Neural crest cell (in vitro differentiated cells): ENCODE data around the gene ABCA2. TPM values are rescaled to one million over a fixed set of nuclear protein-coding genes. Genes with fewer than 3 reads are reported as not detected.

Experiments
- DNase-seq: peaks from one replicate; pipeline ENCODE4 v3.0.0; 2021; ENCODE audit warnings: low read depth, mixed read lengths, low spot score
- H3K27ac Mint-ChIP-seq: one replicate; pipeline ENCODE4 v1.8.0; 2021; ENCODE audit warnings: mild to moderate bottlenecking, mixed read lengths; ENCODE audit not compliant: unreplicated experiment
- H3K27me3 Mint-ChIP-seq: 2 replicates; pipeline ENCODE4 v1.8.0; 2021; ENCODE audit warnings: low read depth, mild to moderate bottlenecking, mixed read lengths
- H3K36me3 Mint-ChIP-seq: 2 replicates; pipeline ENCODE4 v1.8.0; 2021; ENCODE audit warnings: low read depth, mild to moderate bottlenecking, mixed read lengths
- H3K4me1 Mint-ChIP-seq: 2 replicates; pipeline ENCODE4 v1.8.0; 2021; ENCODE audit warnings: mixed read lengths
- H3K4me3 Mint-ChIP-seq: one replicate; pipeline ENCODE4 v1.8.0; 2021; ENCODE audit warnings: mild to moderate bottlenecking, mixed read lengths
- H3K9me3 Mint-ChIP-seq: 2 replicates; pipeline ENCODE4 v1.8.0; 2021; ENCODE audit warnings: mixed read lengths
- total RNA-seq: library from RNA; stranded (reverse); gene quantifications from 2 replicates; pipeline ENCODE4 v1.2.1, GENCODE V29; 2021
- TF ChIP-seq, protein P1 (sequence below): fragments of 200-600 bp; sonication (generic); conservative IDR thresholded peaks from 2 replicates; pipeline ENCODE4 v1.5.0; 2021; ENCODE audit warnings: antibody characterized with exemption, mild to moderate bottlenecking

Gene ABCA2
- total RNA-seq, 1 donor from 2014 or later: 37.1 TPM

DNA sequence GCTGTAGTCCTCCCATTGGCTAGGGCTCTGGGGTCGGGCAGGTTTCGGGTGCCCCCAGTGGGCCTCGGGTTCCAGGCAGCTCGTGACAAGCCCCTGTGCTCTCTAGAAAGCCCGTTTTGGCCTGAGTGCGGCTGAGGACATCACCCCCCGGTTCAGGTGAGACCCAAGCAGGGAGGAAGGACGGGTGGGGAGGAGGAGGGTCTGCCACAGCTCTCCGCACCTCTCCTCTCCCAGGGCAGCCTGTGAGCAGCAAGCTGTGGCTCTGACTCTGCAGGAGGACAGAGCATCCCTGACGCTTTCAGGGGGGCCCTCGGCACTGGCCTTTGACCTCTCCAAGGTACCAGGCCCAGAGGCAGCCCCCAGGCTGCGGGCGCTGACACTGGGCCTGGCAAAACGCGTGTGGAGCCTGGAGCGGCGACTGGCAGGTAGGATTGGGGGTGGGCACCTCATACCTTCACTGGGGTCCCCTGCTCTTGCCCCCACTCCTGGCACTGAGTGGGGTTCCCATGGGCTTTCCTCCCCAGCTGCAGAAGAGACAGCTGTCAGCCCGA, 35.1 kb downstream of the ABCA2 start:
- peaks cover 7% of the 10 kb centered on the region for H3K4me1 Mint-ChIP-seq
- H3K27me3 Mint-ChIP-seq: peaks cover 9% of the 10 kb centered on the region
- DNase-seq: no peak
- TF ChIP-seq, protein P1, sequence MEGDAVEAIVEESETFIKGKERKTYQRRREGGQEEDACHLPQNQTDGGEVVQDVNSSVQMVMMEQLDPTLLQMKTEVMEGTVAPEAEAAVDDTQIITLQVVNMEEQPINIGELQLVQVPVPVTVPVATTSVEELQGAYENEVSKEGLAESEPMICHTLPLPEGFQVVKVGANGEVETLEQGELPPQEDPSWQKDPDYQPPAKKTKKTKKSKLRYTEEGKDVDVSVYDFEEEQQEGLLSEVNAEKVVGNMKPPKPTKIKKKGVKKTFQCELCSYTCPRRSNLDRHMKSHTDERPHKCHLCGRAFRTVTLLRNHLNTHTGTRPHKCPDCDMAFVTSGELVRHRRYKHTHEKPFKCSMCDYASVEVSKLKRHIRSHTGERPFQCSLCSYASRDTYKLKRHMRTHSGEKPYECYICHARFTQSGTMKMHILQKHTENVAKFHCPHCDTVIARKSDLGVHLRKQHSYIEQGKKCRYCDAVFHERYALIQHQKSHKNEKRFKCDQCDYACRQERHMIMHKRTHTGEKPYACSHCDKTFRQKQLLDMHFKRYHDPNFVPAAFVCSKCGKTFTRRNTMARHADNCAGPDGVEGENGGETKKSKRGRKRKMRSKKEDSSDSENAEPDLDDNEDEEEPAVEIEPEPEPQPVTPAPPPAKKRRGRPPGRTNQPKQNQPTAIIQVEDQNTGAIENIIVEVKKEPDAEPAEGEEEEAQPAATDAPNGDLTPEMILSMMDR: no peak
- no peaks in the 10 kb centered on the region for H3K9me3 Mint-ChIP-seq
- peak overlapping the region; percentile 62 for H3K27ac Mint-ChIP-seq
- peak overlapping the region; percentile 88 for H3K4me3 Mint-ChIP-seq
- H3K36me3 Mint-ChIP-seq: no peaks in the 10 kb centered on the region

DNA sequence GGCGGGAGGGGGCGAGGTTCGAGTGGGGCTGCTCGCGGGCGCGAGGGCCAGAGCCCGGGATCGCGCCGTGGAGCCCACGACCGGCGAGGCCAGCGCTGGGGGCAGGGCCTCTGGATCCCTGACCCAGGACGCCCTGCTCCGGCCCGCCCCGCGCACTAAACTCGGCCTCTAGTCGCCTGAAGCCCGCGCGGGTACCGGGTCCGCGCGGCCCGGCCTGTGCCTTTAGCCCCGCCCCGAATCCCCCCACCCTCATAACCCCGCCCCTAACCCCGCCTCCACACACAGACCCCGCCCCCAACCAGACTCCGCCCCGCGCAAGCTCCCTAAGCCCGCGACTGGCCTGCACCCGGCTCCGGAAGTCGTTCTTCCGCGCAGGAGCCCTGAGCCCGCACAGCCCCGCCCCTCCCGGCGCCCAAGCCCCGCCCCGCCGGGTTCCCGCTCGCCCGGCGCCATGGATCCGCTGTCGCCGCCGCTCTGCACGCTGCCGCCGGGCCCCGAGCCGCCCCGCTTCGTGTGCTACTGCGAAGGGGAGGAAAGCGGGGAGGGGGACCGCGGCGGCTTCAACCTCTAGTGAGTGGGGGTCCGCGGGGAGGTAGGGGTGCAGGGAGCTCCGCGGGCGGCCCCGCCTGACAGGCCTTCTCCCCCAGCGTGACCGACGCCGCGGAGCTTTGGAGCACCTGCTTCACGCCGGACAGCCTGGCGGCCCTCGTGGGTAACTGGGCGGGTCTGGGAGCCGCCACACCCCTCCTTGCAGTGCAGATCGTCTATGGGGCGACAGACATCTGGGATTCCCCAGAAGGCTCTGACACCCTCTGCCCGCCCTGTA, 35.8 kb downstream of the ABCA2 start, which contains the start of gene PAXX:
PAXX (plus strand) TSS at position 430 of the 826 bp plus-strand sequence; CDS start at position 452, 22 bp downstream.
- peak within 1 kb of the TSS; percentile 88 for H3K4me3 Mint-ChIP-seq
- peaks cover 3% of the 10 kb centered on the region for H3K27me3 Mint-ChIP-seq
- DNase-seq: peak; percentile 92
- H3K4me1 Mint-ChIP-seq: peaks cover 3% of the 10 kb centered on the region
- H3K9me3 Mint-ChIP-seq: no peaks in the 10 kb centered on the region
- H3K27ac Mint-ChIP-seq: peak within 1 kb of the TSS; percentile 62
- H3K36me3 Mint-ChIP-seq: no peaks in the 10 kb centered on the region
- TF ChIP-seq, protein P1: no peak

DNA sequence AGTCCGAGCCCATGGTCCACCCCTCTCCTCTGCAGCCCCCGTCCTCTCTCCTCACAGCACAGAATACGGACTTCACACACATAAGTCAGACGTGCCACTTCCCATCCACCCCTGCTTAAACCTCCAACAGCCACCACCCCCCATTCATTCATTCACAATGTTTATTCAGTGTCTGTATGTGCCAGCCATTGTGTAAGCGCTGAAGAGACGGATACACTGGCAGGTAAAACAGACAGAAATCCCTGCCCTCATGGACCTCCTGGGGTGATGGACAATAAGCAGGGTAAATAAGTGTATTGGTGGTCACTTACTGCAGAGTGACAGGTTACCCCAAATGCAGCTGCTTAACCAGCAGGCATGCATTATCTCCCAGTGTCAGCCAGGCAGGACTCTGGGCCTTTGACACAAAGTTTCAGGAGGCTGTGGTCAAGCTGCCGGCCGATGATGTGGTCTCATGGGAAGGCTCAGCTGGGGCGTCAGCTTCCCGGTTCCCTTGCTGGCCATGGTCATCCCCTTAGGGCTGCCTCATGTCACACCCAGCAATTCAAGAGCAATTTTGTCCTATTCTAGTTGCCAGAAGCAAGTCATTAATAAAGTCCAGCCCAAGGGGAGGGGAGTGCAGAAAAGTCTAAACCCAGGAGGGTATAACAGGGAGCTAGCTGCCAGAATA, 37.7 kb downstream of the ABCA2 start:
- H3K4me1 Mint-ChIP-seq: peaks cover 3% of the 10 kb centered on the region
- H3K27ac Mint-ChIP-seq: no peak overlapping the region
- peak overlapping the region; percentile 60 for H3K4me3 Mint-ChIP-seq
- TF ChIP-seq, protein P1: no peak
- DNase-seq: no peak
- no peaks in the 10 kb centered on the region for H3K9me3 Mint-ChIP-seq
- no peaks in the 10 kb centered on the region for H3K36me3 Mint-ChIP-seq
- H3K27me3 Mint-ChIP-seq: no peaks in the 10 kb centered on the region

DNA sequence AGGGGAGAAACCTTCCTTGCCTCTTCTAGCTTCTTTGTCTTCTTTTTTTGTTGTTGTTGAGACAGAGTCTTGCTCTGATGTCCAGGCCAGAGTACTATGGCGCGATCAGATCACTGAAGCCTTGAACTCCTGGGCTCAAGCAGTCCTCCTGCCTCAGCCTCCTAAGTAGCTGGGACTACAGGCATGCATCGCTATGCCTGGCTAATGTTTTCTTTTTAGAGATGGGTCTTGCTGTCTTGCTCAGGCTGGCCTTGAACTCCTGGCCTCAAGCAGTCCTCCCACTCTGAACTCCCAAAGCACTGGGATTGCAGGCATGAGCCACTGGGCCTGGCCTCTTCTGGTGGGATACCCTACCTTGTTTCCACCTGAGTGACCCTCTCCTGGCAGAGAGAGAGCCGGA, 39.2 kb downstream of the ABCA2 start:
- Mint-ChIP-seq H3K27me3 (no peaks in the 10 kb centered on the region), H3K36me3 (no peaks in the 10 kb centered on the region), H3K4me1 (peaks cover 6% of the 10 kb centered on the region), H3K9me3 (no peaks in the 10 kb centered on the region), H3K4me3 (no peak overlapping the region), H3K27ac (no peak overlapping the region)
- no peak for DNase-seq
- TF ChIP-seq, protein P1: no peak

DNA sequence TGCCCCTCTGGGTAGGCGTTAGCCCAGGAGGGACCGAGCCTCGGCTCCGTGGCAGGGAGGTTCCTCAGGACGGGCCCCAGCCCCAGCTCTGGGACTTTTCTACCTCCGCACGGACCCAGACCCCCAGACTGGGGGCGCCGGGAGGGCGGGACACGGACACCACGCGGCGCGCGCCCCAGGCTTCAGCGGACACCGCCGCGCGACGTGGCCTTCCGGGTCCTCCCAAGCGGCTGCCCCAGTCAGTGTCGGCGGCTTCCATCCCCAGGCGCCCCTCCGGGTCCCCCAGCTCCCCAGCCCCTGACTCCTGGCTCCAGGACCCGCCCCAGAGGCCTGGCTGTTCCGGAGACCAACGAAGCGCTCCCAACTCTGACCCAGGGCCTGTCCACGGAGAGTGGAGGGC, 42.2 kb downstream of the ABCA2 start:
- DNase-seq: no peak
- Mint-ChIP-seq H3K36me3 (no peaks in the 10 kb centered on the region), H3K27ac (no peak overlapping the region), H3K4me1 (peaks cover 8% of the 10 kb centered on the region), H3K4me3 (no peak overlapping the region), H3K9me3 (no peaks in the 10 kb centered on the region), H3K27me3 (no peaks in the 10 kb centered on the region)
- TF ChIP-seq, protein P1: no peak
